CD4-positive, CD25-positive, alpha-beta regulatory T cell (primary cell): Measurements from ENCODE around the gene PYGO2. TPM values are rescaled to one million over a fixed set of nuclear protein-coding genes. Genes with fewer than 3 reads are reported as not detected.

Source experiments
- ATAC-seq, 2 donors: fragments of 150-1000 bp; cut with Tn5 transposase; one replicate each; pipeline ENCODE4 v1.10.0; 2021; ENCODE audit warnings: low read depth in 2 of 2, moderate number of reproducible peaks in 2 of 2, moderate library complexity in 1 of 2
- DNase-seq, 3 donors: peaks; one replicate each; pipeline versions ENCODE4 v3.0.0 to v3.0.0-alpha.2; 2012 to 2022; ENCODE audit warnings: mixed read lengths in 1 of 3
- H3K27ac ChIP-seq: one replicate; pipeline ENCODE4 v1.7.0; 2013; ENCODE audit warnings: mild to moderate bottlenecking, low read length; ENCODE audit not compliant: insufficient read depth, poor library complexity, severe bottlenecking
- H3K27me3 ChIP-seq: one replicate; pipeline ENCODE4 v1.7.0; 2013; ENCODE audit warnings: low read length; ENCODE audit not compliant: control insufficient read depth, insufficient read depth
- H3K36me3 ChIP-seq: one replicate; pipeline ENCODE4 v1.7.0; 2013; ENCODE audit warnings: mild to moderate bottlenecking, low read length, moderate library complexity; ENCODE audit not compliant: control insufficient read depth, insufficient read depth
- H3K4me1 ChIP-seq: 2 replicates; pipeline ENCODE4 v1.7.0; 2013; ENCODE audit warnings: mild to moderate bottlenecking, low read length; ENCODE audit not compliant: insufficient read depth, control insufficient read depth, poor library complexity, severe bottlenecking
- H3K4me3 ChIP-seq: one replicate; pipeline ENCODE4 v1.7.0; 2013; ENCODE audit warnings: low read depth, mild to moderate bottlenecking, low read length, moderate library complexity
- H3K9me3 ChIP-seq, 2 experiments: 1 replicate in 1 of 2; 2 replicates in 1 of 2; pipeline ENCODE4 v1.7.0; 2013; ENCODE audit warnings: low read length in 2 of 2, mild to moderate bottlenecking in 1 of 2, moderate library complexity in 1 of 2; ENCODE audit not compliant: control insufficient read depth in 2 of 2
- H3K27ac Mint-ChIP-seq, 3 donors: one replicate each; pipeline ENCODE4 v1.8.0; 2020 to 2022; ENCODE audit warnings: mild to moderate bottlenecking in 3 of 3, mixed read lengths in 3 of 3, moderate library complexity in 2 of 3
- H3K27me3 Mint-ChIP-seq: one replicate; pipeline ENCODE4 v1.8.0; 2022; ENCODE audit warnings: mild to moderate bottlenecking, mixed read lengths
- H3K36me3 Mint-ChIP-seq: one replicate; pipeline ENCODE4 v1.8.0; 2020; ENCODE audit warnings: mixed read lengths
- H3K4me1 Mint-ChIP-seq, 4 donors: one replicate each; pipeline ENCODE4 v1.8.0; 2020 to 2022; ENCODE audit warnings: mixed read lengths in 4 of 4, mild to moderate bottlenecking in 1 of 4
- H3K4me3 Mint-ChIP-seq, 4 donors: one replicate each; pipeline ENCODE4 v1.8.0; 2020 to 2022; ENCODE audit warnings: mild to moderate bottlenecking in 4 of 4, mixed read lengths in 4 of 4, moderate library complexity in 3 of 4
- H3K9me3 Mint-ChIP-seq, 7 donors: one replicate each; pipeline ENCODE4 v1.8.0; 2020 to 2022; ENCODE audit warnings: mixed read lengths in 7 of 7, mild to moderate bottlenecking in 3 of 7, moderate library complexity in 2 of 7
- polyA plus RNA-seq, 4 donors: library from polyadenylated mRNA; unstranded; fragments of 300-500 nt; fragmentation: Illumina TruSeq; gene quantifications; one replicate each; pipeline ENCODE4 v1.2.3, GENCODE V29; 2021
- total RNA-seq: library from RNA; stranded (reverse); gene quantifications from one replicate; pipeline ENCODE4 v1.2.3, GENCODE V29; 2022

PYGO2 gene
- total and polyA plus RNA-seq, 5 donors from 2014 or later = 30.2 to 47.3 (median 46.6) TPM

DNA sequence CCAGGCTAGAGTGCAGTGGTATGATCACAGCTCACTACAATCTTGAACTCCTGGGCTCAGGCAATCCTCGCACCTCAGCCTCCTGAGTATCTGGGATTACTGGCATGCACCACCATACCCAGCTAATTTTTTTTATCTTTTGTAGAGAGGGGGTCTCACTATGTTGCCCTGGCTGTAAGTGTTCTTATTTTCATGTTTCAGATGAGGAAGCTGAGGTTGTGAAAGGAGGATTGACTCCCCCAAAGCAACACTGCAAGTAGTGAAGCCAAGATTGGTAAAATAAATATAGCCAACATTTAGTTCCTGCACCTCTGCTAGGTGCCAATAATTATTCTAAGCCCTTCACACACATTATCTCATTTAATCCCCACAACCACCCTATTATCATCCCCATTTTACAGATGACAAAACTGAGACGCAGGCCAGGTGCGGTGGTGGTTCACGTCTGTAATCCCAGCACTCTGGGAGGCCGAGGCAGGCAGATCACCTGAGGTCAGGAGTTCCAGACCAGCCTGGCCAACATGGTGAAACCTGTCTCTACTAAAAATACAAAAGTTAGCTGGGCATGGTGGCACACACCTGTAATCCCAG is 27.1 kb downstream of the PYGO2 start:
- Histone ChIP-seq H3K27me3 (no peaks in the 10 kb centered on the region), H3K27ac (peak overlapping the region; percentile 10), H3K36me3 (peaks cover 14% of the 10 kb centered on the region), H3K4me1 (peaks cover 28% of the 10 kb centered on the region), H3K4me3 (no peak overlapping the region), H3K9me3 (no peaks in the 10 kb centered on the region)
- Mint-ChIP-seq H3K27me3 (no peaks in the 10 kb centered on the region), H3K36me3 (peaks cover 6% of the 10 kb centered on the region), H3K4me1 (peaks cover 6 to 57% (median 24%) of the 10 kb centered on the region in 4 donors), H3K9me3 (no peaks in the 10 kb centered on the region), H3K27ac (peak overlapping the region in 1 of 3 donors; percentile 99), H3K4me3 (peak overlapping the region; percentile 60 to 98 (median 86))
- ATAC-seq (no peak), DNase-seq (no peak)

GRCh38 chr1:154931940-154932487 is 29.6 kb downstream of the PYGO2 start:
- peak overlapping the region in 1 of 4 donors; percentile 63 for H3K4me3 Mint-ChIP-seq
- no peaks in the 10 kb centered on the region for H3K9me3 Mint-ChIP-seq
- Histone ChIP-seq H3K36me3 (peaks cover 29% of the 10 kb centered on the region), H3K9me3 (no peaks in the 10 kb centered on the region), H3K27ac (no peak overlapping the region), H3K27me3 (no peaks in the 10 kb centered on the region), H3K4me1 (peaks cover 12% of the 10 kb centered on the region), H3K4me3 (no peak overlapping the region)
- DNase-seq (no peak), ATAC-seq (no peak)
- H3K27ac Mint-ChIP-seq = no peak overlapping the region
- no peaks in the 10 kb centered on the region for H3K27me3 Mint-ChIP-seq
- peaks cover 6 to 40% (median 12%) of the 10 kb centered on the region in 4 donors for H3K4me1 Mint-ChIP-seq
- peaks cover 20% of the 10 kb centered on the region for H3K36me3 Mint-ChIP-seq

- no peaks in the 10 kb centered on the region for H3K9me3 Mint-ChIP-seq
- peaks cover 3% of the 10 kb centered on the region for H3K4me1 ChIP-seq
- no peaks in the 10 kb centered on the region for H3K27me3 ChIP-seq
- peaks cover 0 to 16% (median 5%) of the 10 kb centered on the region in 4 donors for H3K4me1 Mint-ChIP-seq
- no peak overlapping the region for H3K4me3 Mint-ChIP-seq
- peak overlapping the region in 1 of 3 donors; percentile 33 for H3K27ac Mint-ChIP-seq
- H3K9me3 ChIP-seq = no peaks in the 10 kb centered on the region
- no peak for ATAC-seq
- H3K27ac ChIP-seq = no peak overlapping the region
- no peaks in the 10 kb centered on the region for H3K27me3 Mint-ChIP-seq
- H3K4me3 ChIP-seq = no peak overlapping the region
- no peak for DNase-seq
- H3K36me3 Mint-ChIP-seq = peaks cover 43% of the 10 kb centered on the region
- peaks cover 64% of the 10 kb centered on the region for H3K36me3 ChIP-seq
Observed at GRCh38 chr1:154926201-154926600, 35.4 kb downstream of the PYGO2 start.

- peaks cover 45% of the 10 kb centered on the region for H3K36me3 Mint-ChIP-seq
- DNase-seq (no peak), ATAC-seq (no peak)
- Histone ChIP-seq H3K4me3 (no peak overlapping the region), H3K9me3 (no peaks in the 10 kb centered on the region), H3K4me1 (peaks cover 3% of the 10 kb centered on the region), H3K27ac (no peak overlapping the region), H3K36me3 (peaks cover 61% of the 10 kb centered on the region), H3K27me3 (no peaks in the 10 kb centered on the region)
- no peak overlapping the region for H3K4me3 Mint-ChIP-seq
- no peaks in the 10 kb centered on the region for H3K27me3 Mint-ChIP-seq
- no peaks in the 10 kb centered on the region for H3K9me3 Mint-ChIP-seq
- peak overlapping the region in 2 of 3 donors; percentile 47 to 77 for H3K27ac Mint-ChIP-seq
- peaks cover 0 to 14% (median 5%) of the 10 kb centered on the region in 4 donors for H3K4me1 Mint-ChIP-seq
Observed at GRCh38 chr1:154925335-154926170, 36.0 kb downstream of the PYGO2 start.

DNA sequence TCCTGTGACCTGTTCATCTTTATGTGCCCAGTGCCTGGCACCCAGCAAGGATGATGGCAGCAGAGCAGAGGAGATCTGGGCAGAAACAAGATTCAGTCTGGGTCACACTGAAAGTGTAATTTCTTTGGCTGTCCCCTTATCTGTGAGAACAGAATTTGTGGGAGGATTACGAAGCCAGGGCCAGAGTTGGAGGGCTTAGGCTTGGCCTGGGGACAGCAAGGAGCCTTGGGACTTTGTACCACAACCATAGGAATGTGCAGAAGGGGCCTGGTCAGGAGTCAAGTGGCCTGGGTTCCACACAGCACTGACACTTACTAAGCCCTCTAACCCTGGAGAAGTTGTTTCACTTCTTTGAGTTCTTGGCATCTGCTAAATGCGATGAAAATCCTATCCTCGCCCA is 37.9 kb downstream of the PYGO2 start:
- Mint-ChIP-seq H3K36me3 (peaks cover 37% of the 10 kb centered on the region), H3K4me3 (no peak overlapping the region), H3K27ac (peak overlapping the region in 2 of 3 donors; percentile 28 to 60), H3K27me3 (no peaks in the 10 kb centered on the region), H3K4me1 (peaks cover 0 to 14% (median 5%) of the 10 kb centered on the region in 4 donors), H3K9me3 (no peaks in the 10 kb centered on the region)
- Histone ChIP-seq H3K9me3 (no peaks in the 10 kb centered on the region), H3K27ac (no peak overlapping the region), H3K27me3 (no peaks in the 10 kb centered on the region), H3K4me3 (no peak overlapping the region), H3K36me3 (peaks cover 49% of the 10 kb centered on the region), H3K4me1 (peaks cover 3% of the 10 kb centered on the region)
- DNase-seq = no peak
- no peak for ATAC-seq

DNA sequence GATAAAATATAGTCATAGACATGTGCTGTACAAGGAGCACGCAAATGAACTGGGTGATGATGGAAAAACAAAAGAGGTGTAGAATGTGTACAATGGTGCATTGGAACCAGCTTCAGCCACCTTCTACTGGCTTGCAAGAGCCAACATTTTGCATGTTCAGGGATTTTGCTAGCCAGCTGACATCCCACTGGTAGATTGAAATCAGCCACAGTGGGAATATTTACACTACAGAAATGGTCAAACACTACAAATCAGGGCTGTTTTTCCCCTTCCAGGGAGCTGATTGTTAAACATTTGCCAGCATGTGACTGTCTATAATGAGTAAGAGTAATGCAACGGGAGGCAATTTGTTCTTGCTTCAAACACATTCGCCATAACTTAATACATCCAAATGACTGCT is 48.3 kb downstream of the PYGO2 start:
- Mint-ChIP-seq H3K36me3 (peaks cover 13% of the 10 kb centered on the region), H3K4me3 (no peak overlapping the region), H3K9me3 (peaks cover 0 to 1% (median 0%) of the 10 kb centered on the region in 7 donors), H3K4me1 (no peaks in the 10 kb centered on the region), H3K27me3 (no peaks in the 10 kb centered on the region), H3K27ac (peak overlapping the region in 1 of 3 donors; percentile 86)
- Histone ChIP-seq H3K27ac (no peak overlapping the region), H3K27me3 (no peaks in the 10 kb centered on the region), H3K4me3 (no peak overlapping the region), H3K9me3 (no peaks in the 10 kb centered on the region), H3K36me3 (no peaks in the 10 kb centered on the region), H3K4me1 (no peaks in the 10 kb centered on the region)
- DNase-seq (no peak), ATAC-seq (no peak)

- ATAC-seq (no peak), DNase-seq (no peak)
- no peak overlapping the region for H3K27ac ChIP-seq
- no peaks in the 10 kb centered on the region for H3K36me3 ChIP-seq
- no peaks in the 10 kb centered on the region for H3K27me3 ChIP-seq
- H3K4me3 ChIP-seq = no peak overlapping the region
- Mint-ChIP-seq H3K9me3 (peaks cover 0 to 1% (median 0%) of the 10 kb centered on the region in 7 donors), H3K4me3 (no peak overlapping the region), H3K27me3 (no peaks in the 10 kb centered on the region), H3K4me1 (no peaks in the 10 kb centered on the region), H3K27ac (peak overlapping the region in 1 of 3 donors; percentile 86), H3K36me3 (peaks cover 13% of the 10 kb centered on the region)
- no peaks in the 10 kb centered on the region for H3K9me3 ChIP-seq
- H3K4me1 ChIP-seq = no peaks in the 10 kb centered on the region
Observed at GRCh38 chr1:154912755-154913154, 48.8 kb downstream of the PYGO2 start.
